Astrocyte of the cerebellum (primary cell): ENCODE data around the gene PECR.
A peak's percentile ranks its signal among the peaks of the same experiment; 100 is the strongest.

ENCODE experiments used
- DNase-seq: peaks from one replicate; pipeline ENCODE4 v3.0.0-alpha.2; 2011; ENCODE audit warnings: low read depth
- H3K4me3 ChIP-seq: 2 replicates; pipeline ENCODE4 v1.5.1; 2011; ENCODE audit warnings: mild to moderate bottlenecking, low read depth, low read length, moderate library complexity
- CTCF ChIP-seq: IDR thresholded peaks from 2 replicates; pipeline ENCODE4 v1.5.1; 2012; ENCODE audit warnings: low read length, low read depth, moderate library complexity, mild to moderate bottlenecking; ENCODE audit errors: missing control alignments
- in situ Hi-C: cut with HindIII; loops from 2 replicates; pipeline ENCODE4 v1.10.0; 2017; ENCODE audit warnings: low sequenced_read_pairs

The PECR gene

GRCh38 chr2:216081487-216082116 lies at the start of gene PECR, which contains the start of gene TMEM169:
TSS of gene PECR (minus strand) at chr2:216081809. CDS start at chr2:216081741, 68 bp downstream.
TSS of gene TMEM169 (plus strand) at chr2:216081919. CDS start at chr2:216095964, 14,045 bp downstream.
- peak within 1 kb of the TSS; percentile 72 for H3K4me3 ChIP-seq
- in situ Hi-C loops = no loop called here
- TF ChIP-seq CTCF = no peak
- no peak for DNase-seq

DNA sequence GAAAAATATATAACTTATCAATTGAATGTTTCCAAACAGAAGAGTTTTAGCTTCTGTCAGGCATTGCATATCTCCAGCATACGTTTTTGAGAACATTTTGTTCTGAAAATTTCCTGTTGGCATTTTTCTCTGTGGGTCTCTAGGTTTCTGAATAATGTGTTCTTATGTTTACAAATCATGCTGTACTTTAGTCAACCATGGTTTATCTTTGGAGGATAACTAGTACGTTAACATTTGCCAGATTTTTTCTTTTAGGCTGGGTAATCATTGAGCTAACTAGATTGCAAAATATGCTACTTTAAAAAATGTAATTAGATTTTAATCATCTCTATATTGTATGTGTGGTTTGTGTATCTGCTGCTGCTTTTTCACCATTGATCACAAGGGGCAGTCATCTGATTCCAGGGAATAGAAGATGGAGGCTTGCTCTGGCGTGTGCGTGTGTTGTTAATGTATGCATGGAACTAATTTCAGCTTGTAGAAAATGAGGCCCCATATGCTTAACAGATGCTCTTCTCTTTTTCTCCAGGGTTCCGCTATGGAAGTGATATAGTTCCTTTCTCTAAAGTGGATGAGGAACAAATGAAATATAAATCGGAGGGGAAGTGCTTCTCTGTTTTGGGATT lies 48.9 kb upstream of the PECR start:
- no peak overlapping the region for H3K4me3 ChIP-seq
- peak; percentile 16 for TF ChIP-seq CTCF
- no peak for DNase-seq
- in situ Hi-C loops = no loop called here

GRCh38 chr2:216126943-216127342 lies 45.3 kb upstream of the PECR start:
- no peak for TF ChIP-seq CTCF
- in situ Hi-C loops = no loop called here
- no peak for DNase-seq
- H3K4me3 ChIP-seq = no peak overlapping the region

DNA sequence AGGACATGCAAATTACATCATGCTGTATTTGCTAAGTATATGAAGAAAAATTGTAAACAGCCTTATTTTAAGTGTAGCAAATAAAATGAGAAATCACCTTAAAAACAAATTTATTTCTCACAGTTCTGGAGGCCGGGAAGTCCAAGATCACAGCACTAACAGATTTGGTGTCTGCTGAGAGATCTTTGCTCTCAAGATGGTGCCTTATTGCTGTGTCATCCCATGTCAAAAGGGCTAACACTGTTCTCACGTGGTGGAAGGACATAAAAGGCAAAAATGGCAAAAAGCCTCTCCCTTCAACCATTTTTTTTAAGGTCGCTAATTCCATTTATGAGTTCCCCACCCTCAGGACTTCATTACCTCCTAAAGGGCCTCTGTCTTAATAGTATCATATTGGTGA lies 39.6 kb upstream of the PECR start:
- H3K4me3 ChIP-seq = no peak overlapping the region
- in situ Hi-C loops = no loop called here
- no peak for TF ChIP-seq CTCF
- DNase-seq = no peak

DNA sequence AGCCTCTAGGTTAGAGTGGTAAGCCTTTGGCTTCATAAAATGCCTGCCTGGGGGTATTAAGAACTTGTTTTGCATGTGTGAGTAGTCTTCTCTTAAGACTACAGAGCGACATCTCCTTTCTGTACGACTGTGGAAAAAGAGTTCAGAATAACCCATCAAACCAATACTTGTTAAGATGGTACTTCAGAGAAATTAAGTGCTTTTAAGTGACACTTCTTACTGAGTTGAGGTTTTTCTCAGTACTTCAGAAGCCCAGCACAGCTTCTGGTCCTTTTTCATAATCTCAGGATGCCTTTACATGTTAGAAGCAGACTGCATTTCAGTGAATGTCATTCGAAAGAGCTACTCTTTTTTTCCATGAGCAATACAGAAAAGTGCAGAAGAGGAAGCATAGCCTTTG lies 38.4 kb upstream of the PECR start:
- DNase-seq = no peak
- no peak for TF ChIP-seq CTCF
- in situ Hi-C loops = no loop called here
- no peak overlapping the region for H3K4me3 ChIP-seq

- no peak for DNase-seq
- no peak for TF ChIP-seq CTCF
- in situ Hi-C loops = no loop called here
- H3K4me3 ChIP-seq = no peak overlapping the region
Measured at GRCh38 chr2:216119146-216119545, 37.5 kb upstream of the PECR start.
